Dedifferentiated amniotic fluid mesenchymal stem cell (primary cell): ENCODE results near the gene ZSWIM5.

ENCODE experiments used
- DNase-seq: peaks from one replicate; pipeline ENCODE4 v3.0.0-alpha.2; 2016; ENCODE audit errors: extremely low spot score

Gene ZSWIM5

GRCh38 chr1:45026446-45026845 lies 180.0 kb downstream of the ZSWIM5 start:
- no peak for DNase-seq

- no peak for DNase-seq
These were observed 182.7 kb downstream of the ZSWIM5 start for GRCh38 chr1:45023663-45024062.

GRCh38 chr1:45018599-45019230 lies 187.7 kb downstream of the ZSWIM5 start:
- no peak for DNase-seq

- DNase-seq: no peak
These were observed 189.6 kb downstream of the ZSWIM5 start for GRCh38 chr1:45016767-45017166.

- DNase-seq: no peak
These were observed 190.2 kb downstream of the ZSWIM5 start for GRCh38 chr1:45016090-45016697.

GRCh38 chr1:45015683-45016082 lies 190.7 kb downstream of the ZSWIM5 start:
- no peak for DNase-seq

- DNase-seq: peak; percentile 86
These were observed 191.9 kb downstream of the ZSWIM5 start for GRCh38 chr1:45014321-45015028.

- no peak for DNase-seq
These were observed 192.7 kb downstream of the ZSWIM5 start for GRCh38 chr1:45013551-45014209.

- peak; percentile 37 for DNase-seq
These were observed 193.6 kb downstream of the ZSWIM5 start for GRCh38 chr1:45012639-45013278.

- DNase-seq: peak; percentile 95
These were observed 194.4 kb downstream of the ZSWIM5 start, which contains the start of gene UROD for GRCh38 chr1:45011837-45012638. Gene UROD, plus strand, starts transcription at chr1:45012254. Its CDS starts 12 bp downstream, at chr1:45012266.

GRCh38 chr1:45010855-45011811 lies 195.3 kb downstream of the ZSWIM5 start, which contains the start of gene HECTD3:
Gene HECTD3, minus strand, starts transcription at chr1:45011324. Its CDS starts 67 bp downstream, at chr1:45011257.
- DNase-seq: peak; percentile 43

- no peak for DNase-seq
These were observed 196.2 kb downstream of the ZSWIM5 start for GRCh38 chr1:45009956-45010854.

GRCh38 chr1:45009296-45009865 lies 197.0 kb downstream of the ZSWIM5 start:
- no peak for DNase-seq

- no peak for DNase-seq
These were observed 197.9 kb downstream of the ZSWIM5 start for GRCh38 chr1:45008516-45008915.

- no peak for DNase-seq
These were observed 198.3 kb downstream of the ZSWIM5 start for GRCh38 chr1:45008076-45008475.

- DNase-seq: no peak
These were observed 199.1 kb downstream of the ZSWIM5 start for GRCh38 chr1:45007311-45007710.

GRCh38 chr1:45005761-45006160 lies 200.6 kb downstream of the ZSWIM5 start:
- DNase-seq: no peak

GRCh38 chr1:45004281-45004920 lies 202.0 kb downstream of the ZSWIM5 start:
- DNase-seq: no peak
